NAMALWA (cell line): Measurements from ENCODE around the gene TSPAN5.

Experiments
- DNase-seq: peaks from one replicate; pipeline ENCODE4 v3.0.0-alpha.2; 2015; ENCODE audit warnings: low spot score

TSPAN5 gene

GRCh38 chr4:98516441-98517217 is 141.8 kb downstream of the TSPAN5 start:
- no peak for DNase-seq

GRCh38 chr4:98516042-98516440 is 142.4 kb downstream of the TSPAN5 start:
- no peak for DNase-seq

DNA sequence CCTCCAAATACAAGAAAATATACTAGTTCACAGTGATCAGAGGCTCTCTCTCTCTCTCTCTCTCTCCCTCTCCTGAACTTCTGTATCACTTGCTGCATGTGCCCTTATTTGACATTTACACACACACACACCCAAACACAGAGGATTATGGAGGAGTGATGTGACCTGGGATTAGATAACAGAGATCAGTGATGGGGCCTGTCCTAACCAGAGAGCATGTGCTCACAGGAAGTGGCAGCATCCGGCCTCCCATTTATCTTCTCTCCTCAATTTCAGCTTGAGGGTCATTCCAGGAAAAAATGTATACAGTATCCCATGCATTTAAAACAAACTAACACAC is 143.0 kb downstream of the TSPAN5 start:
- DNase-seq: no peak

DNA sequence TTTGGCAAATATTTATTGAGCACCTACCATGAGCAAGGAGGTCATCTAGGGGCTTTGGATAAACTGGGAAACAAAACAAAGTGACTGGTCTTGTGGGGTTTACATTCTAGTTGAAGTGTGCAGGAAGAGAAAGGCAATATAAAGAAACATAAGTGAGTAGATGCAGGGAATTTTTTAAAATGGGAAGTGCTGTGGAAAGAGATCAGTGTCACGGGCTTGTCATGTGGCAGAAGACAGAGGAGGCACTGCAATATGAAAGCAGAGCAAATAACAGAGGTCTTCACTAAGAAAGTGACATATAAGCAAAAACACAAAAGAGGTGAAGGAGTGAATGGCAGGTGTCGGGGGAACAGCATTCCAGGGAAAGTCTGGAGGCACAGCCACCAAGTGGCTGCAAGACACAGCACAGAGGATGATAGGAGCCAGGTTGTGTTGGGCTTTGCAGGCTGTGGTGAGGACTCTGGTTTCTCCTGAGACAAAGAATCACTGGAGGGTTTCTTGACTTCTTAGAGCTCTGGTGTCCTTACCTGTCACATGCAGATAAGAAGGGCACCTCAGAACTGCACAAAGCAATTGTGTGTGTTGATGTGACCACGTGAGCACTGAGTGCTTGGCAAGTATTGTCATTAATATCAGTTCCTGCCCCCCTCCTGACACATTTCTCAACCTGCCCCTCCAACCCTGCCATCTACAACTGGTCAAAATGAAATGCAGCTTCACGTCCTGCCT is 143.5 kb downstream of the TSPAN5 start:
- no peak for DNase-seq

DNA sequence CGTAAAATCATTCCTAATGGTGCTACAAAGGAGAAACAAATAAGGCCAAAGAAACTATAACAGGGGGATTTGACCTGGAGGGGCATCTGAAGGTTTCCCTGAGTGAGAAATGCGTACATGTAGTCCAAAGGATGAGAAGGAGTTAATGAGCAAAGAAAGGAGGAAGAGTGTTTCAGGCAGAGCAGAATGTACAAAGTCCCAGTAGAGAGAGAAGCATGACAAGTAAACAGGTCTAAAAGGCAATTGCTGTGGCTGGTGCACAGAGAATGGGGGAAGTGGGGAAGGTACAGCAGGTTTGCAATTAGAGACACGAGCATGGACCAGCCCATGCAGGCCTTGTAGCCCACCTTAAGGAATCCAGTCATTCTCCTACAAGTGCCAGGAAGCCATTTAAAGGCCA is 145.5 kb downstream of the TSPAN5 start:
- DNase-seq: no peak

DNA sequence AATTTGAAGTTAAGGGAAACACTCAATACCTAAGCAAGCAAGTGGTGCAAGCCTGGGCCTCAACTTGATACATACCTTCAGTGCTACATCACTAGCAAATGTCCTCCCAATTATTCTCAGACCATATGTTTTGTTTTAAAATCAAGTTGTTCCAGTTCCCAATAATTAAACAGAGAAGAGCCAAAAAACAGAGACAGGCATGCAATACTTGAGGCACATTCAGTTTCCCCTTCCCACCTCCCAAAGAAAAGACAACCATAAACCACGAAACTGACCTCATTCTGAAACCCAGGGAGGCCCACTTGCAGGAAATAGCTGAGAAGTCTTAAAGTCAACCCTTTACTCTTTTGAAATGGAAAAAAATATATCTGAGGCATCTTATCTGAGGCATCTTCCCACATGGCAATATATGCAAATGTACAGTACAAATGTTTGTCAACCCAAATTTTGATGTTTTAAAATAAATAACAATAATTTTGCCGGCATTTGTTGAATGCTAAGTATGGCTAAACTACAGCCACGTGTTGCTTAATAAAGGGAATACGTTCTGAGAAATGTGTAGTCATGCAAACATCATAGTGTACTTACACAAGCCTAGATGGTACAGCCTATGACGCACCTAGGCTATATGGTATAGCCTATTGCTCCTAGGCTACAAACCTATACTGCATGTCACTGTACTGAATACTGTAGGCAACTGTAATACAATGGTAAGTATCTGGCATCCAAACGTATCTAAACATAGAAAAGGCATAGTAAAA is 147.5 kb downstream of the TSPAN5 start:
- no peak for DNase-seq

GRCh38 chr4:98510340-98510739 is 148.1 kb downstream of the TSPAN5 start:
- no peak for DNase-seq

DNA sequence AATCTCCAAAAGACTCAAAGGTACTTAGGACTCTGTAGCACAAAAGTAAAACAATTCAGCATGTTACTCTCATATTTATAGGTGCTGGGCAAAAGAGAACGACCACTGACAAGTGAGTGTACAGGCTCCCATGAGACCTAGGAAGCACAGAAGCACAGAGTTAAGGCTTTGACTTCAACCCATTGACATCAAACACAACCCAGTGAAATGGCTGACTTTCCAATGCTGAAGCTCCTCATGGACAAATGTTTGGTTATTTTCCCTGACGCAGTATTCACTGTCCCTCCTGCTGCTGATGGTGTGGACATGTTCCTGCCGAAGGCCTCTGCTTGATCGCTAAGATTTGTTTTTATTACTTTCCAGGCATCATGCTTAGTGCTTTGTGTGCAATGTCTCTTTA is 148.7 kb downstream of the TSPAN5 start:
- DNase-seq: no peak

DNA sequence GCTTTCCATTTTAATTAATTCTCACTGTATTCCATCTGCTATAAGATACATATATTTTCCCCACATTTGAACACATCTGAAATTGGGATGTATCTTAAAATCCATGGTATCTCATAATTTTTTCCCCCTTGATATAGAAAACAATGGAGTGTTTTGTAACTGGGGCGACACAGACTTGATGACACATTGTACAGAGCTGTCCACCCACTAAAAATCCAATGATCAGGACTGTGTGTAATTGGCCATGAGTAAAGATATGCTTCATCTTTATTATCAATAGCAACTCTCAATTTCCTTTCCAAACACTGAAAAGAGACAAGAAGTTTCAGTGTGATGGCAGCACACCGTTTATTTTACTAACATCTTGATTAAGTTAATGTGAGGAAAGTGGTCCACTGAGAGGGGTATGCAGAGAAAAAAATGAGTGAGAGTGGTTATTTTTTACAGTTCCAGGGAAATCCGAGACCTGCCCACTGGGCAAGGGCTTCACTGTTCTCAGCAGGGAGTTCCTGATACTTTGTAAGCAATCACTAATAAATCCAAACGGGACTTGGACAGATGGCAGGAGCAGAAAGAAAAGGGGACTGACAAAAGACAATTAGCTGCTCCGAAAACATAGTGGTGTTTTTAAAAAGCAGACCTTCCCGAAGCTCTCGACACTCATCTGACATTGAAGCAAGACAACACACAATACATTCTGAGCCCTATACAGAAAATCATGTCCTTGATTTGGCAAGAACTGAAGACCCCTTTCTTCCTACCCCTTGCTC is 149.4 kb downstream of the TSPAN5 start:
- no peak for DNase-seq

DNA sequence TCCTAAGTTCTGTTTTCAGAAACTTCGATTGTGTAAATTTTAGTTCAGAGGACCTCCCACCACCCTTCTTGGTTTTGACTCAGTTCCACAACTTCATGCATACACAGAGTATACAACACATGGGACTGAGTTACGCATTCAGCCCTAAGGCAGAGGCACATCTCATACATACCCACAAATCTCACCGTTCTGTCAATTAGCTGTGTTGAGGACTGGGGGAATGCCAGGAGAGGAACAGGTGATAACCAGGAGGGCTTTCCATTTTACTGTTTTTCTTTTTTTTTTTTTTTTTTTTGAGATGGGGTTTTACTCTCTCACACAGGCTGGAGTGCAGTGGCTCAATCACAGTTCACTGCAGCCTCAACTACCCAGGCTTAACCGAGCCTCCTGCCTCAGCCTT is 150.2 kb downstream of the TSPAN5 start:
- no peak for DNase-seq

DNA sequence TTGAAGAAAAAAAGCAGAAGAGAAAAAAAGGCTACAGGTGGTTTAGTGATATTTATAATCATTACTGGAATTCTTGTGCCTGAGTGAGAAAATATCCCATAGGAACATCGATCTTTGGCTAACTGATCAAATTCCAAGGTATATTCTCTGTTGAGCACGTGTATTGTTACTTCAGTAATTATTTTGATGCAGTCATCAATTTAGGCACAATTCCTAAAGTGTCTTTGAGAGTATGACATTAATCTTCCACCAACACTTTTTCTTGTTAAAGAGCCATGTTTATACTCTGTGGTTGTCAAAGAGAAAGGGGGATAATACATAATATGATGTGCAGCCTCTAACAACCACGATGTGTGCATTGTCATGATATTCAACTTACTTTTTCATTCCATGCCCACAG is 151.1 kb downstream of the TSPAN5 start:
- DNase-seq: no peak

DNA sequence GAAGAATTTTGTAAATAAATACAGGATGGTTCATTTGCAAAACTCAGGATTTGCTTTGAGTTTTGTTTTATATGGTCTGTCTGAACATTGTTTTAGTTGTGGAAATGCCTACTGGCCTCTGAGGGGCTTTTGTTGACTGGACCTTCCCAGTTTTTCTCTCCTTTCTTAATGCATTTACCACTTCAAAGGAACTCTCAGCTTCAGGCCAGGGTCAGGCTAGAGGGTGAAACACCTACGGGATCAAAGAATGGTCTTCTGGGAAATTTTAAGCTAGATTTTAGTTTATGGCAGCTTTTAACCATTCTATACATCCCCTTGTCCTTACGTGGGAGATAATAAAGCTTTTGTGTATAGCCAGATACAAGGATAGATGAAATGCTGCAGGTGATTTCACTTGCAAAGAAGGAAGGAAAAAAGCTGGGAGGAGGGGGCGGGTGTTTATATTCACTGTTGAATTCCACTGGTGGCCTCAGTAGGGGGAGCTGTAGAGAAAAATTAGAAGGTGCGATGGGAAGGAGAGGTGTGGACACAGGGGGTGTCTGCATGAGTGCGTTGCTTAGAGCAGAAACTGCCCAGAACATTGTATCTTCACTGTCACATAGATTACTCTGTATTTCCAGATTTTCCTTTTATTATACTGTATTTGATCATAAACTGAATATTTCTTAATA is 151.8 kb downstream of the TSPAN5 start:
- peak; percentile 25 for DNase-seq

DNA sequence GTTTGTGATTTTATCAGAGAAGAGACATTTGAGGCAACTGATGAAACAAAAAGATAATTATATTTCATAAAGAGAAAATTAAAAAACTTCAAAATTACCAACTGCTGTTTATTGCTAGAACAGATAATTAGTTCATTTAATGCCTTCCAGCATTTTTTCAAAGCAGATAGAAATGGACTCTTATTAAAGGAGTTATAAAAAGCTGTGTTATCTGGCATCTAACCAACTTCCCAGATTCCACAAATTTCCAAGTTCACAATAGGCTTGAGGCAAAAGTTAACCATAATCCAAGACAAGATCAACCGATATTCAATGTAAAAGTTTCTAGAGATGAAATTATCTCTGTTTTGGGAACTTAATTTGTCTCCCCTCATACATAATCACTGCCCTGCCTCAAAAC is 152.4 kb downstream of the TSPAN5 start:
- no peak for DNase-seq

- no peak for DNase-seq
Observed at GRCh38 chr4:98504091-98504490, 154.3 kb downstream of the TSPAN5 start.

- no peak for DNase-seq
Observed at GRCh38 chr4:98503676-98504075, 154.7 kb downstream of the TSPAN5 start.

GRCh38 chr4:98502624-98503023 is 155.8 kb downstream of the TSPAN5 start:
- no peak for DNase-seq

DNA sequence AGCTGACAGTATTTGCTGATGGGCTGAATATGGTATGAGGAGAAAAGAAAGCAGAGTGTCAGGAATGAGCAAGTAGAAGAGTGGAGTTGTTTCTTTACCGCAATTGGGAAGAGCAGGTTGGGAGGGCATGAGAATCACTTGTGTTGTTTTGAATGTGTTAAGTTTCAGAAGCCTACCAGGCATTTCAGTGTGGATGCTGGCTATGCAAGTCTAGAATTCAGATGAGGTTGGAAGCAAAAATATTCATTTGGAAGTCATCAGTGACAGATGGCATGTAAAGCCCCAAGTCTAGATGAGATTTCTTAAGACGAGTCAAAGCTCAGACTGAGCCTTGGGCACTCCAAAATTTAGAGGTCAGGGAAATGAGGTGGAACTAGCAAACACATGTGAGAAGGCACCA is 156.4 kb downstream of the TSPAN5 start:
- DNase-seq: no peak

- DNase-seq: no peak
Observed at GRCh38 chr4:98501383-98501782, 157.0 kb downstream of the TSPAN5 start.

- no peak for DNase-seq
Observed at GRCh38 chr4:98498774-98499173, 159.6 kb downstream of the TSPAN5 start.

GRCh38 chr4:98496152-98496845 is 162.1 kb downstream of the TSPAN5 start:
- no peak for DNase-seq

GRCh38 chr4:98493296-98493695 is 165.1 kb downstream of the TSPAN5 start:
- DNase-seq: no peak
